Common myeloid progenitor, CD34-positive (primary cell): ENCODE measurements around the gene GLG1.

Experiments
- CTCF ChIA-PET: fragments of 350-600 bp; sonication (Branson Sonifier 250); formaldehyde crosslinking; loops from one replicate; lab custom pipeline; 2021; ENCODE audit warnings: antibody characterized with exemption; lab: Charles Lee
- POLR2A ChIA-PET: fragments of 350-600 bp; sonication (Branson Sonifier 250); formaldehyde crosslinking; loops from one replicate; lab custom pipeline; 2021; ENCODE audit warnings: antibody characterized with exemption; lab: Charles Lee
- DNase-seq, 3 donors: peaks; one replicate each; pipeline versions ENCODE4 v3.0.0 to v3.0.0-alpha.2; 2013
- H3K27ac ChIP-seq, 2 experiments: 1 replicate in 1 of 2; 2 replicates in 1 of 2; pipeline ENCODE4 v1.7.0; 2013; ENCODE audit warnings: inconsistent platforms in 2 of 2, low read length in 2 of 2, mild to moderate bottlenecking in 2 of 2, low read depth in 1 of 2, moderate library complexity in 1 of 2; ENCODE audit not compliant: severe bottlenecking in 2 of 2, insufficient read depth in 1 of 2, poor library complexity in 1 of 2
- H3K27me3 ChIP-seq, 5 experiments: replicated peaks in 2 of 5; 1 replicate in 3 of 5; 2 replicates in 2 of 5; pipeline versions ENCODE4 v1.6.1 to v1.7.0; 2013; ENCODE audit warnings: low read length in 4 of 5, mild to moderate bottlenecking in 2 of 5, moderate library complexity in 2 of 5, inconsistent platforms in 1 of 5; ENCODE audit not compliant: insufficient read depth in 5 of 5, control insufficient read depth in 4 of 5
- H3K36me3 ChIP-seq, 4 experiments: 1 replicate in 2 of 4; 2 replicates in 2 of 4; pipeline versions ENCODE4 v1.6.1 to v1.7.0; 2013; ENCODE audit warnings: low read length in 3 of 4, control low read depth in 1 of 4, mild to moderate bottlenecking in 1 of 4; ENCODE audit not compliant: control insufficient read depth in 4 of 4, insufficient read depth in 4 of 4
- H3K4me1 ChIP-seq, 4 experiments: 1 replicate in 3 of 4; 2 replicates in 1 of 4; pipeline versions ENCODE4 v1.6.1 to v1.7.1; 2013; ENCODE audit warnings: low read length in 3 of 4, mild to moderate bottlenecking in 3 of 4, control low read depth in 1 of 4, inconsistent platforms in 1 of 4, moderate library complexity in 1 of 4; ENCODE audit not compliant: control insufficient read depth in 4 of 4, insufficient read depth in 4 of 4; ENCODE audit errors: control extremely low read depth in 1 of 4
- H3K4me3 ChIP-seq, 7 experiments: 1 replicate in 4 of 7; 2 replicates in 3 of 7; pipeline versions ENCODE4 v1.5.1 to v1.7.0; 2013; ENCODE audit warnings: mild to moderate bottlenecking in 7 of 7, low read length in 6 of 7, moderate library complexity in 6 of 7, inconsistent platforms in 2 of 7, low read depth in 2 of 7, control low read depth in 1 of 7; ENCODE audit not compliant: insufficient read depth in 4 of 7, control insufficient read depth in 1 of 7; ENCODE audit errors: extremely low read depth in 1 of 7
- H3K9me3 ChIP-seq, 5 experiments: 1 replicate in 4 of 5; 2 replicates in 1 of 5; pipeline versions ENCODE4 v1.6.1 to v1.7.1; 2013; ENCODE audit warnings: low read length in 4 of 5, mild to moderate bottlenecking in 2 of 5, inconsistent platforms in 1 of 5, low read depth in 1 of 5, moderate library complexity in 1 of 5; ENCODE audit not compliant: control insufficient read depth in 4 of 5, insufficient read depth in 2 of 5; ENCODE audit errors: control extremely low read depth in 1 of 5
- WGBS: methylation state at CpG from one replicate; pipeline ENCODE4 v1.1.5; 2013; ENCODE audit not compliant: insufficient coverage; 5-methylcytosine and 5-hydroxymethylcytosine counted together

The GLG1 gene

GRCh38 chr16:74570412-74571301, 36.3 kb downstream of the GLG1 start:
- Histone ChIP-seq H3K4me3 (no peak overlapping the region), H3K9me3 (no peaks in the 10 kb centered on the region), H3K27me3 (no peaks in the 10 kb centered on the region), H3K27ac (no peak overlapping the region), H3K36me3 (peaks cover 0 to 3% (median 0%) of the 10 kb centered on the region in 4 experiments), H3K4me1 (peaks cover 0 to 2% (median 0%) of the 10 kb centered on the region in 4 experiments)
- WGBS, result 100% methylated on average over 5 of the region's 5 CpGs
- no peak for DNase-seq
- ChIA-PET CTCF (interaction anchor here (0.8 kb wide), 1 partner anchor 13 kb away, joined by 3 read pairs; no protein-coding TSS in a partner anchor), POLR2A (interaction anchor here (1.1 kb wide), 1 partner anchor 8 kb away, joined by 4 read pairs; no protein-coding TSS in a partner anchor)

GRCh38 chr16:74568961-74569631, 37.8 kb downstream of the GLG1 start:
- POLR2A ChIA-PET, result no interaction called here
- no peak for DNase-seq
- Histone ChIP-seq H3K36me3 (peaks cover 0 to 3% (median 0%) of the 10 kb centered on the region in 4 experiments), H3K27me3 (no peaks in the 10 kb centered on the region), H3K27ac (no peak overlapping the region), H3K4me3 (no peak overlapping the region), H3K4me1 (peaks cover 0 to 2% (median under 1%) of the 10 kb centered on the region in 4 experiments), H3K9me3 (no peaks in the 10 kb centered on the region)
- WGBS, result 100% methylated on average over 3 of the region's 5 CpGs
- CTCF ChIA-PET, result interaction anchor here (1.1 kb wide), 1 partner anchor 12 kb away, joined by 3 read pairs; no protein-coding TSS in a partner anchor

- POLR2A ChIA-PET, result interaction anchor here (0.6 kb wide), 1 partner anchor 9 kb away, joined by 11 read pairs; no protein-coding TSS in a partner anchor
- Histone ChIP-seq H3K27me3 (no peaks in the 10 kb centered on the region), H3K4me3 (no peak overlapping the region), H3K36me3 (peaks cover 0 to 3% (median 0%) of the 10 kb centered on the region in 4 experiments), H3K27ac (no peak overlapping the region), H3K4me1 (peaks cover 0 to 11% (median under 1%) of the 10 kb centered on the region in 4 experiments), H3K9me3 (no peaks in the 10 kb centered on the region)
- CTCF ChIA-PET, result no interaction called here
- WGBS, result 84% methylated on average over 2 of the region's 2 CpGs
- DNase-seq, result no peak
Observed at GRCh38 chr16:74567901-74568300, 39.0 kb downstream of the GLG1 start.

GRCh38 chr16:74565378-74565777, 41.5 kb downstream of the GLG1 start:
- POLR2A ChIA-PET, result no interaction called here
- no peak overlapping the region for H3K27ac ChIP-seq
- no peaks in the 10 kb centered on the region for H3K9me3 ChIP-seq
- peaks cover 0 to 11% (median under 1%) of the 10 kb centered on the region in 4 experiments for H3K4me1 ChIP-seq
- CTCF ChIA-PET, result no interaction called here
- no peaks in the 10 kb centered on the region for H3K27me3 ChIP-seq
- H3K36me3 ChIP-seq, result peaks cover 0 to 3% (median 0%) of the 10 kb centered on the region in 4 experiments
- no peak overlapping the region for H3K4me3 ChIP-seq
- WGBS, result 100% methylated on average over 3 of the region's 5 CpGs
- DNase-seq, result peak in 1 of 3 donors; percentile 26

GRCh38 chr16:74564451-74564984, 42.4 kb downstream of the GLG1 start:
- H3K27ac ChIP-seq, result no peak overlapping the region
- no peak for DNase-seq
- peaks cover 0 to 11% (median under 1%) of the 10 kb centered on the region in 4 experiments for H3K4me1 ChIP-seq
- CTCF ChIA-PET, result no interaction called here
- peaks cover 0 to 3% (median 0%) of the 10 kb centered on the region in 4 experiments for H3K36me3 ChIP-seq
- WGBS, result 100% methylated on average over 1 of the region's 1 CpG
- H3K4me3 ChIP-seq, result no peak overlapping the region
- H3K27me3 ChIP-seq, result no peaks in the 10 kb centered on the region
- POLR2A ChIA-PET, result no interaction called here
- H3K9me3 ChIP-seq, result no peaks in the 10 kb centered on the region

- Histone ChIP-seq H3K36me3 (peaks cover 0 to 3% (median 0%) of the 10 kb centered on the region in 4 experiments), H3K4me1 (peaks cover 0 to 11% (median under 1%) of the 10 kb centered on the region in 4 experiments), H3K9me3 (no peaks in the 10 kb centered on the region), H3K4me3 (no peak overlapping the region), H3K27ac (no peak overlapping the region), H3K27me3 (no peaks in the 10 kb centered on the region)
- POLR2A ChIA-PET, result no interaction called here
- CTCF ChIA-PET, result no interaction called here
- peak; percentile 32 to 83 (median 75) for DNase-seq
- WGBS, result 91% methylated on average over 7 of the region's 7 CpGs
Observed at GRCh38 chr16:74563828-74564263, 43.1 kb downstream of the GLG1 start.
